HepG2 (cell line): ENCODE measurements around the gene HTATIP2. TPM values are rescaled to one million over a fixed set of nuclear protein-coding genes. Genes with fewer than 3 reads are reported as not detected.

Experiments used
- ATAC-seq: fragments of 200-7000 bp; cut with Tn5 transposase; 3 replicates; pipeline ENCODE4 v1.9.1; 2020; ENCODE audit warnings: mild to moderate bottlenecking, moderate library complexity
- BruUV-seq: library from RNA; stranded (reverse); fragments of 400-500 nt; replicated peaks from 2 replicates; lab custom pipeline; 2021; lab: Mats Ljungman, UMichigan
- CTCF ChIA-PET: fragments of 300-600 bp; formaldehyde crosslinking; extraction: SDS; loops from one replicate; lab custom pipeline; 2021; ENCODE audit warnings: low total read pairs, inconsistent platforms, low intra/inter-chr PET ratio; lab: Yijun Ruan, JAX
- POLR2A ChIA-PET: fragments of 350-600 bp; sonication (Branson Sonifier 250); formaldehyde crosslinking; loops from one replicate; lab custom pipeline; 2020; ENCODE audit warnings: antibody characterized with exemption, inconsistent platforms; lab: Yijun Ruan, JAX
- DNase-seq: peaks from one replicate; pipeline ENCODE4 v3.0.0-alpha.2; 2015; ENCODE audit warnings: low spot score
- FAIRE-seq: peaks from 3 replicates; lab custom pipeline; 2011; peaks lifted over from hg19 to GRCh38; lab: Jason Lieb, UNC
- H2AFZ ChIP-seq: one replicate; pipeline ENCODE4 v1.6.1; 2011; ENCODE audit warnings: low read length, inconsistent platforms
- H3K27ac ChIP-seq: fragments of 300-600 bp; 3 replicates; pipeline ENCODE4 v1.8.0; 2011; ENCODE audit warnings: mixed run types, mild to moderate bottlenecking, mixed read lengths, low read length, inconsistent platforms; ENCODE audit not compliant: insufficient read depth; ENCODE audit errors: extremely low read length
- H3K27me3 ChIP-seq, 2 experiments: fragments of 200-600 bp in 1 of 2; 2 replicates in 1 of 2; 3 replicates in 1 of 2; pipeline versions ENCODE4 v1.6.0 to v1.8.0; 2011; ENCODE audit warnings: low read length in 2 of 2, mild to moderate bottlenecking in 2 of 2, moderate library complexity in 2 of 2, inconsistent platforms in 1 of 2; ENCODE audit not compliant: insufficient read depth in 2 of 2, control insufficient read depth in 1 of 2
- H3K36me3 ChIP-seq, 2 experiments: fragments of 200-600 bp in 1 of 2; replicated peaks in 1 of 2; 2 replicates in 1 of 2; 3 replicates in 1 of 2; pipeline versions ENCODE4 v1.5.1 to v1.8.0; 2011; ENCODE audit warnings: low read length in 2 of 2, inconsistent platforms in 1 of 2; ENCODE audit not compliant: insufficient read depth in 2 of 2, control insufficient read depth in 1 of 2
- H3K4me1 ChIP-seq: 2 replicates; pipeline ENCODE4 v1.5.1; 2012; ENCODE audit warnings: low read length, inconsistent platforms; ENCODE audit not compliant: insufficient read depth
- H3K4me2 ChIP-seq: 2 replicates; pipeline ENCODE4 v1.6.0; 2011; ENCODE audit warnings: low read depth, low read length, inconsistent platforms
- H3K4me3 ChIP-seq, 3 experiments: fragments of 200-600 bp in 1 of 3; sonication (generic), shearing (Covaris generic) in 1 of 3; replicated peaks in 1 of 3; 2 replicates each; pipeline ENCODE4 v1.5.1; 2011 to 2016; ENCODE audit warnings: low read length in 3 of 3, inconsistent platforms in 2 of 3, low read depth in 2 of 3, mild to moderate bottlenecking in 2 of 3, control low read depth in 1 of 3, mixed read lengths in 1 of 3; ENCODE audit not compliant: insufficient read depth in 1 of 3
- H3K79me2 ChIP-seq: one replicate; pipeline ENCODE4 v1.6.1; 2011; ENCODE audit warnings: low read length, inconsistent platforms; ENCODE audit not compliant: insufficient read depth
- H3K9ac ChIP-seq: 2 replicates; pipeline ENCODE4 v1.6.0; 2011; ENCODE audit warnings: mild to moderate bottlenecking, low read depth, low read length, inconsistent platforms; ENCODE audit not compliant: insufficient read depth
- H3K9me3 ChIP-seq: 2 replicates; pipeline ENCODE4 v1.5.1; 2012; ENCODE audit warnings: mild to moderate bottlenecking, low read length
- H4K20me1 ChIP-seq: 2 replicates; pipeline ENCODE4 v1.6.0; 2011; ENCODE audit warnings: inconsistent platforms, mild to moderate bottlenecking, low read length, moderate library complexity; ENCODE audit not compliant: insufficient read depth
- ETV5 ChIP-seq: IDR thresholded peaks from 2 replicates; pipeline ENCODE4 v1.6.1; 2018; ENCODE audit warnings: missing biosample characterization, missing genetic modification reagents, inconsistent platforms, borderline replicate concordance
- SMC3 ChIP-seq: IDR thresholded peaks from 2 replicates; pipeline ENCODE4 v1.6.1; 2011; ENCODE audit warnings: low read length, improper control_type of control experiment
- STAG1 ChIP-seq: sonication (generic); formaldehyde crosslinking; IDR thresholded peaks from 2 replicates; pipeline ENCODE4 v1.4.0; 2020; ENCODE audit warnings: missing genetic modification reagents
- ZNF136 ChIP-seq: sonication (generic); formaldehyde crosslinking; IDR thresholded peaks from 2 replicates; pipeline ENCODE4 v1.8.1; 2022; ENCODE audit warnings: low read depth, mild to moderate bottlenecking, moderate library complexity, missing genetic modification reagents
- WGBS: methylation state at CpG from one replicate; pipeline ENCODE4 v1.1.6; 2017; ENCODE audit warnings: low lambda C conversion rate; 5-methylcytosine and 5-hydroxymethylcytosine counted together
- in situ Hi-C: cut with HindIII; loops from 2 replicates; pipeline ENCODE4 v1.10.0; 2017; ENCODE audit warnings: low pct_unique_long_range_greater_than_20kb; ENCODE audit not compliant: extremely low pct_ligation_motif_present
- intact Hi-C: fragments of 100-400 bp; cut with micrococcal nuclease; formaldehyde crosslinking; loops from one replicate; pipeline ENCODE4 v1.10.0; 2022; ENCODE audit not compliant: unreplicated experiment
- polyA plus RNA-seq, 8 experiments: library from polyadenylated mRNA; depleted of rRNA in 3 of 8; stranded (reverse) in 7 of 8; unstranded in 1 of 8; fragments of >200 nt; fragmentation: Illumina TruSeq in 4 of 8; extraction: Trizol in 4 of 8; gene quantifications; 2 replicates each; pipeline versions ENCODE4 v1.2.1 to v1.2.3, GENCODE V29; 2011 to 2016; ENCODE audit warnings: low read depth in 4 of 8, missing spikeins in 1 of 8, mixed read lengths in 1 of 8; ENCODE audit not compliant: insufficient read depth in 1 of 8
- total RNA-seq, 5 experiments: library from RNA; depleted of rRNA; stranded (reverse); fragments of >200 nt; fragmentation: Illumina TruSeq; extraction: Trizol; gene quantifications; 2 replicates each; pipeline ENCODE4 v1.2.3, GENCODE V29; 2016; ENCODE audit warnings: low read depth in 1 of 5
- TF ChIP-seq, protein P1 (sequence below): sonication (generic); formaldehyde crosslinking; IDR thresholded peaks from 2 replicates; pipeline ENCODE4 v1.5.0; 2020; ENCODE audit warnings: mild to moderate bottlenecking, missing genetic modification reagents, moderate library complexity
- TF ChIP-seq, protein P2 (sequence below): IDR thresholded peaks from 2 replicates; pipeline ENCODE4 v1.4.0; 2020; ENCODE audit warnings: mild to moderate bottlenecking, missing genetic modification reagents
- TF ChIP-seq, protein P3 (sequence below): IDR thresholded peaks from 2 replicates; pipeline ENCODE4 v1.6.1; 2012; ENCODE audit warnings: low read depth, low read length, improper control_type of control experiment
- TF ChIP-seq, protein P4 (sequence below): sonication (generic); formaldehyde crosslinking; IDR thresholded peaks from 2 replicates; pipeline ENCODE4 v1.8.0; 2022; ENCODE audit warnings: mild to moderate bottlenecking, missing genetic modification reagents, moderate library complexity

The HTATIP2 gene
- total and polyA plus RNA-seq, 2 of the 13 experiments (the other 11 are each of a cell fraction or from before 2014, with no cell fraction given), result not detected

DNA sequence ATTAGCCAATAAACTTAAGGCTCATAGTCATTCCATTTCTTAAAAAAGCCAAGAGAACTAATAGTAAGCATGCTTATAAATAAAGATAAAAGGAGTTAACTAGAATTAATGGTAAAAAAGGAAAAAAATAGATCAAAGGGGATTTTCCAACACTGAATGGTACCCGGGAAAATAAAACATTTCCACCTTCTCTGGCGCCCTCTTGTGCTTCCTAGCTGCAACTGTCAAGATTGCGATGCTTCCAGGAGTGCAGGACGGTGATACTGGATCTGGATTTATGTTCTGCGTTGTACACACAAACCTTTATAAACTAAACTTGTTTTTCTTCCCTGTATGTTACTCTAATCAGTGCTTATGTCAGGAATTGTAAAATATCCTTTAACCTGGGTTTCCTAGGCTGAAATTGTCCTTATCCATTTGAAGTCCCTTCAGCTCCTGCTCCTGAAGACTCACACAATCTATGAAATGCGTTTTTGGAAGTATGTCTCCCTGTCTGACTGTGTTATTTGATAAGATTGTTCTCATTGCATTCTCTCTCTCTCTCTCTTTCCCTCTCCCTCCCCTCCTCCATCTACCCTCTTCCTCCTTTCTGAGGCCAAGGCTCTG, 9.6 kb upstream of the HTATIP2 start:
- H3K27ac ChIP-seq, result no peak overlapping the region
- H3K4me1 ChIP-seq, result peaks cover 42% of the 10 kb centered on the region
- no peaks in the 10 kb centered on the region for H3K79me2 ChIP-seq
- peak overlapping the region; percentile 25; the same call in 1 of the 2 replicates for H3K4me2 ChIP-seq
- WGBS, result 19% methylated on average over 6 of the region's 6 CpGs
- intact Hi-C loops, result loop anchor here (1.0 to 10.0 kb wide), 2 partner anchors 110 to 449 kb away; no protein-coding TSS in a partner anchor
- no peaks in the 10 kb centered on the region for H3K9me3 ChIP-seq
- H3K4me3 ChIP-seq, result no peak overlapping the region
- peak; percentile 46 for DNase-seq
- CTCF ChIA-PET, result interaction anchor here (0.6 to 2.8 kb wide), 3 partner anchors 110 to 226 kb away, joined by 3 to 17 read pairs (median 10); no protein-coding TSS in a partner anchor
- in situ Hi-C loops, result loop anchor here (5.0 to 10.0 kb wide), 3 partner anchors 112 to 409 kb away; no protein-coding TSS in a partner anchor
- no peaks in the 10 kb centered on the region for H3K27me3 ChIP-seq
- peak; percentile 45 for ATAC-seq
- POLR2A ChIA-PET, result no interaction called here
- no peaks in the 10 kb centered on the region for H4K20me1 ChIP-seq
- BruUV-seq, result no TSS peak
- peak; percentile 82 for FAIRE-seq
- TF ChIP-seq, protein P1, sequence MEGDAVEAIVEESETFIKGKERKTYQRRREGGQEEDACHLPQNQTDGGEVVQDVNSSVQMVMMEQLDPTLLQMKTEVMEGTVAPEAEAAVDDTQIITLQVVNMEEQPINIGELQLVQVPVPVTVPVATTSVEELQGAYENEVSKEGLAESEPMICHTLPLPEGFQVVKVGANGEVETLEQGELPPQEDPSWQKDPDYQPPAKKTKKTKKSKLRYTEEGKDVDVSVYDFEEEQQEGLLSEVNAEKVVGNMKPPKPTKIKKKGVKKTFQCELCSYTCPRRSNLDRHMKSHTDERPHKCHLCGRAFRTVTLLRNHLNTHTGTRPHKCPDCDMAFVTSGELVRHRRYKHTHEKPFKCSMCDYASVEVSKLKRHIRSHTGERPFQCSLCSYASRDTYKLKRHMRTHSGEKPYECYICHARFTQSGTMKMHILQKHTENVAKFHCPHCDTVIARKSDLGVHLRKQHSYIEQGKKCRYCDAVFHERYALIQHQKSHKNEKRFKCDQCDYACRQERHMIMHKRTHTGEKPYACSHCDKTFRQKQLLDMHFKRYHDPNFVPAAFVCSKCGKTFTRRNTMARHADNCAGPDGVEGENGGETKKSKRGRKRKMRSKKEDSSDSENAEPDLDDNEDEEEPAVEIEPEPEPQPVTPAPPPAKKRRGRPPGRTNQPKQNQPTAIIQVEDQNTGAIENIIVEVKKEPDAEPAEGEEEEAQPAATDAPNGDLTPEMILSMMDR, result peak; percentile 81
- TF ChIP-seq ZNF136 (CRISPR knock-in tag) (no peak), ETV5 (CRISPR knock-in tag) (peak; percentile 53; the same call in 1 of the 2 replicates), STAG1 (peak; percentile 74), SMC3 (peak; percentile 49)
- TF ChIP-seq, protein P2, sequence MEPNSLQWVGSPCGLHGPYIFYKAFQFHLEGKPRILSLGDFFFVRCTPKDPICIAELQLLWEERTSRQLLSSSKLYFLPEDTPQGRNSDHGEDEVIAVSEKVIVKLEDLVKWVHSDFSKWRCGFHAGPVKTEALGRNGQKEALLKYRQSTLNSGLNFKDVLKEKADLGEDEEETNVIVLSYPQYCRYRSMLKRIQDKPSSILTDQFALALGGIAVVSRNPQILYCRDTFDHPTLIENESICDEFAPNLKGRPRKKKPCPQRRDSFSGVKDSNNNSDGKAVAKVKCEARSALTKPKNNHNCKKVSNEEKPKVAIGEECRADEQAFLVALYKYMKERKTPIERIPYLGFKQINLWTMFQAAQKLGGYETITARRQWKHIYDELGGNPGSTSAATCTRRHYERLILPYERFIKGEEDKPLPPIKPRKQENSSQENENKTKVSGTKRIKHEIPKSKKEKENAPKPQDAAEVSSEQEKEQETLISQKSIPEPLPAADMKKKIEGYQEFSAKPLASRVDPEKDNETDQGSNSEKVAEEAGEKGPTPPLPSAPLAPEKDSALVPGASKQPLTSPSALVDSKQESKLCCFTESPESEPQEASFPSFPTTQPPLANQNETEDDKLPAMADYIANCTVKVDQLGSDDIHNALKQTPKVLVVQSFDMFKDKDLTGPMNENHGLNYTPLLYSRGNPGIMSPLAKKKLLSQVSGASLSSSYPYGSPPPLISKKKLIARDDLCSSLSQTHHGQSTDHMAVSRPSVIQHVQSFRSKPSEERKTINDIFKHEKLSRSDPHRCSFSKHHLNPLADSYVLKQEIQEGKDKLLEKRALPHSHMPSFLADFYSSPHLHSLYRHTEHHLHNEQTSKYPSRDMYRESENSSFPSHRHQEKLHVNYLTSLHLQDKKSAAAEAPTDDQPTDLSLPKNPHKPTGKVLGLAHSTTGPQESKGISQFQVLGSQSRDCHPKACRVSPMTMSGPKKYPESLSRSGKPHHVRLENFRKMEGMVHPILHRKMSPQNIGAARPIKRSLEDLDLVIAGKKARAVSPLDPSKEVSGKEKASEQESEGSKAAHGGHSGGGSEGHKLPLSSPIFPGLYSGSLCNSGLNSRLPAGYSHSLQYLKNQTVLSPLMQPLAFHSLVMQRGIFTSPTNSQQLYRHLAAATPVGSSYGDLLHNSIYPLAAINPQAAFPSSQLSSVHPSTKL (CRISPR knock-in tag), result 0 out of 2 replicates have a peak, but pooled peaks have one; percentile 23
- TF ChIP-seq, protein P3, sequence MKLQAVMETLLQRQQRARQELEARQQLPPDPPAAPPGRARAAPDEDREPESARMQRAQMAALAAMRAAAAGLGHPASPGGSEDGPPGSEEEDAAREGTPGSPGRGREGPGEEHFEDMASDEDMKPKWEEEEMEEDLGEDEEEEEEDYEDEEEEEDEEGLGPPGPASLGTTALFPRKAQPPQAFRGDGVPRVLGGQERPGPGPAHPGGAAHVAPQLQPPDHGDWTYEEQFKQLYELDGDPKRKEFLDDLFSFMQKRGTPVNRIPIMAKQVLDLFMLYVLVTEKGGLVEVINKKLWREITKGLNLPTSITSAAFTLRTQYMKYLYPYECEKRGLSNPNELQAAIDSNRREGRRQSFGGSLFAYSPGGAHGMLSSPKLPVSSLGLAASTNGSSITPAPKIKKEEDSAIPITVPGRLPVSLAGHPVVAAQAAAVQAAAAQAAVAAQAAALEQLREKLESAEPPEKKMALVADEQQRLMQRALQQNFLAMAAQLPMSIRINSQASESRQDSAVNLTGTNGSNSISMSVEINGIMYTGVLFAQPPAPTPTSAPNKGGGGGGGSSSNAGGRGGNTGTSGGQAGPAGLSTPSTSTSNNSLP, result 0 out of 2 replicates have a peak, but pooled peaks have one; percentile 30
- TF ChIP-seq, protein P4, sequence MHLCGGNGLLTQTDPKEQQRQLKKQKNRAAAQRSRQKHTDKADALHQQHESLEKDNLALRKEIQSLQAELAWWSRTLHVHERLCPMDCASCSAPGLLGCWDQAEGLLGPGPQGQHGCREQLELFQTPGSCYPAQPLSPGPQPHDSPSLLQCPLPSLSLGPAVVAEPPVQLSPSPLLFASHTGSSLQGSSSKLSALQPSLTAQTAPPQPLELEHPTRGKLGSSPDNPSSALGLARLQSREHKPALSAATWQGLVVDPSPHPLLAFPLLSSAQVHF, result no peak
- TF ChIP-seq, all 625 proteins: peak for 6
- no peak overlapping the region for H3K9ac ChIP-seq
- H3K36me3 ChIP-seq, result no peaks in the 10 kb centered on the region
- no peak overlapping the region for H2AFZ ChIP-seq
